GM18868 (cell line): ENCODE data around the gene C1QL1.

Source experiments
- ATAC-seq: cut with Tn5 transposase; IDR thresholded peaks from one replicate; pipeline ENCODE4 v1.9.1; 2021; ENCODE audit warnings: mild to moderate bottlenecking, moderate library complexity; ENCODE audit not compliant: unreplicated experiment

Gene C1QL1

DNA sequence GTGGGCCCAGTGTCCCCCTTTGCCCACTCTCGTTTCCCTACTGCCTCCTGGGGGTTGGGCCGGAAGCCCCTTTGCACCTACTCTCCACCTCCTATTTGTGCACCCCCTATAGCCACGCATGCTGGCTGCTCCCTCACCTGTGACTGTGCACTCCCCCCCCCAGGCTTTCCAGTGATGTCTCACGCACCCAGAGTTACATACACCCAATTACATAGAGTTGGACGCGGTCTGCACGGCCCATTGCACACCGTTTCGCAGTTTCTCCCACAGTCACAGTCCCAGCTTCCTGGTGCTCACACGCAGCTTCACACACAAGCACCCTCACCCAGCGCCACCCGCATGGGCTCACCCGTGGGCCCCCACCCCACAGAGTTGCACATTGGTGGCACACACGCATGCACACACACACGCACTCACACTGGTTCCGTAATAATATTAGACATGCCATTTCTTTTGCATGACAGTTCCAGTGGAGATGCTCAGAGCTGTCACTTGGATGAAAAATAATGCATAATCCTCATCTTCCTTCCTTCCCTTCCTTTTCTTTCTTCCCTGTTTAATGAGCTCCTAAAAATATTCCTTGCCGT, 21.5 kb upstream of the C1QL1 start:
- ATAC-seq: no peak

DNA sequence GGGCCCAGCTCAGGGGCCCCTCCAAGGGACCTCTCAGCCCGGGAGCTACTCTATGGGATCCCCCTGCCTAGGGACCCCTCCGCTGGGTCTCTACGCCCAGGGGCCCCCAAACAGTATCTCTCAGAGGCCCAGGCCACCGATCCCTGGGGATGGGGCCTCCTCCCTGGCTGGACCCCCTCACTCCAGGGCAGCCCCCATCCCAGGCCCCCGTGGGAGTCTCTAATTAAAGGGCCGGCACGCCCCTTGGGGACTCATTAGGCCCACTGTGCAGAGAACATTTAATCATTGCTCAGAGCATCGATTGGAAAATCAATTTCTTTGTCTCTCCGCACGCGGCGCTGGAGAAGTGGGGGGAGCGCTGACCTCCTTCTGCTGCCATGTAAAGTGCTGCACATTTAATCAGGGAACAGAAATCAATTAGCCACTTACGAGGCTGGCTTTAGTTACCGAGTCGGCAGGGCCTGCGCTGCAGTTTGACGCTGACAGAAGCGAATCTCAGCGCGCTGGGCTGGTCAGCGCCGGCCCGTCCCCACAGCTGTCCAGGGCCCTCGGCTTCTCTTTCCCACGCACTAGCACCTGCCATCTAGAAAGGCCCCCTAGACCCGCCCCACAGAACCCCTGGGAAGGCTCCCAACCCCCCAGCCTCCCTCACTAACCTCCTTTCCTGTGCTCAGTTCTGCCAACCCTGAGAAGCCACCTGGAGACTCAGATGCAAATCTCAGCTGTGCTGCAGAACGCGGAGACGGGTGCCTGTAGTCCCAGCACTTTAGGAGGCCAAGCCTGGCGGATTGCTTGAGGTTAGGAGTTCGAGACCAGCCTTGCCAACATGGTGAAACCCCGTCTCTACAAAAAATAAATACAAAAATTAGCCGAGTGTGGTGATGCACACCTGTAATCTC, 20.2 kb upstream of the C1QL1 start:
- ATAC-seq: no peak

GRCh38 chr17:44983563-44983962, 15.5 kb upstream of the C1QL1 start:
- no peak for ATAC-seq

DNA sequence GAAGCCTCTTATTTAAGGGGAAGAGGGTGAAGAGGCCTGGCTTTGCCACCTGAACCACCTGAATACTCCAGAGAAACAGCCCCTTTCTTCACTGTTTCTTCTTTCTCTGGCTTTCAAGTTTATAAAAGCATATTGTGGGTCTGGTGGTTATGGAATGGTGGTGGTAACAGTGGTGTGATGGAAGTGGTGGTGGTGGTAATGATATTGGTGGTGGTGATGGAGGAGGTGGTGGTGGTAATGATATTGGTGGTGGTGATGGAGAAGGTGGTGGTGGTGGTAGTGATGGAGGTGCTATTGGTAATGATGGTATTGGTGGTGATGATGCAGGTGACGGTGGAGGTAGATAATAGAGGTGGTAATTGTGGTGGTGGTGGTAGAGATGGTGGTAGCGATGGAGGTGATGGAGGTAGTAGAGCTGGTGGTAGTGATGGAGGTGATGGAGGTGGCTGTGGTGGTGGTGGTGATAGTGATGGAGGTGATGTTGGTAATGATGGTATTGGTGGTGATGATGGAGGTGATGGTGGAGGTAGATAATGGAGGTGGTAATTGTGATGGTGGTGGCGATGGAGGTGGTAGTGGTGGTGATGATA, 14.1 kb upstream of the C1QL1 start:
- no peak for ATAC-seq

DNA sequence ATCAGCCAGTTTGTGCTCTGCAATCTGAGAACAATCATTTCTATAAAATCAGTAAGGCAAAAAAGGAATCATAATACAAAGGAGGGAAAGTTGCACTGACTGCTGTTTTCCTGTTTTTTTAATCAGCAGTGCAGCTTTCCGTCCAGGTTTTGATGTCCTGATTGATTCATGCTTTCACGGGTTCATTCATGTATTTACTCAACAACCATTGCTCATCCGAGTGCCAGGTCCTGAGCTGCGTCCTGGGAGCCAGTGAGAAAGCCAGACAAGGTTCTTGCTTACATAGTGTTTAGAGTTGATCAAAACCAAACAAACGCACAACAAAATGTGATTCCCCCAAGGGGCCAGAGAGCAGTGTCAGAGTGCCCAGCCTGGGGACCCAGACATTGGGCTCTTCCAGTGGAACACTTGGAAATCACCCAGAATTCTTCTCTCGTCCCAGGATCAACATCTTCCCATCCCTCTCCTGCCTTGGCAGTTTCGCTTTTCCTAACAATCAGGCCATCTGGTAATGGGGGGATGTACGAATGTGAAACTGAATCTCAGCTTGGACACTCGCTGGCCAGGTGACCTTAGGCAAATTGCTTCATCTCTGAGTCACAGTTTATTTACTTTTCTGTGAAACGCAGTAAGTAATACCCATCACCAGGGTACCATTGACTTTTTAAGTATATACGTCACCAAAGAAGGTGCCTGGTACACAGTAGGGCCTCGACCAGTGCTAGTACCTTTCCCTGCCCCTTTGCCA, 13.3 kb upstream of the C1QL1 start:
- ATAC-seq: no peak

GRCh38 chr17:44979426-44979995, 11.4 kb upstream of the C1QL1 start:
- ATAC-seq: no peak

GRCh38 chr17:44978807-44979206, 10.7 kb upstream of the C1QL1 start:
- no peak for ATAC-seq

- no peak for ATAC-seq
Observed at GRCh38 chr17:44977814-44978550, 9.9 kb upstream of the C1QL1 start.

DNA sequence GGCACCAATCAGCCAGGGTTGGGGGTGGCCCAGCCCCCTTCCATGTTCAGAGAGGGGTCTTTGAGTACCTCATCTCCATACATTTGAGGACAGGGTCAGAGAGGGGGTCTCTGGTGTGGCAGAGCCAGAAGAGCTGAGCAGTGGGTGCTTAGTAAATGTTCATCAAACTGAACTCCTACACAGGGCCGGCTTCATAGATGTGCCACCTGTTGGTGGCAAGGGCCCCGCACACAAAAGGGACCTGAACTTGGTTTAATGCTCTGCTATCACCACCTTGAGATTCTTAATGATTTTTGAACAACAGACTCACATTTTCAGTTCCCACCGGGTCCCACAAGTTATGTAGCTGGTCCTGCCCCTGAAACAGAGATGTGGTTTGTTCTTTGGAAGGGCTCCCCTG, 9.0 kb upstream of the C1QL1 start:
- no peak for ATAC-seq

GRCh38 chr17:44976206-44976605, 8.1 kb upstream of the C1QL1 start:
- ATAC-seq: no peak

DNA sequence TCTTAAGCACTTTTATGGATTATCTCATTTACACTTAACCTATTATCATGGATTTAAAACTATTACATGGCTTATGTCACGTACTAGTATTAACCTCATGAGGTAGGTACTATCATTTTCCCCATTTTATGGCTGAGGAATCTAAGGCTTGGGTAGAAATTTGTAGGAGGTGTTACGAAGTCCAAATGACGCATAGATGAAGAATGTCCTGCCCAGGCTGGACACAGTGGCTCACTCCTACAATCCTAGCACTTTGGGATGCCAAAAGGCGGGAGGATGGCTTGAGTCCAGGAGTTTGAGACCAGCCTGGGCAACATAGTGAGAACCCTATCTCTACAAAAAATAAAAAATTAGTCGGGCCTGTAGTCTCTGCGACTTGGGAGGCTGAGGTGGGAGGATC, 4.8 kb upstream of the C1QL1 start:
- no peak for ATAC-seq

GRCh38 chr17:44971776-44972483, 3.8 kb upstream of the C1QL1 start:
- ATAC-seq: no peak

- ATAC-seq: no peak
Observed at GRCh38 chr17:44970136-44970741, 2.1 kb upstream of the C1QL1 start.

GRCh38 chr17:44969144-44969780, 1.2 kb upstream of the C1QL1 start:
- no peak for ATAC-seq

DNA sequence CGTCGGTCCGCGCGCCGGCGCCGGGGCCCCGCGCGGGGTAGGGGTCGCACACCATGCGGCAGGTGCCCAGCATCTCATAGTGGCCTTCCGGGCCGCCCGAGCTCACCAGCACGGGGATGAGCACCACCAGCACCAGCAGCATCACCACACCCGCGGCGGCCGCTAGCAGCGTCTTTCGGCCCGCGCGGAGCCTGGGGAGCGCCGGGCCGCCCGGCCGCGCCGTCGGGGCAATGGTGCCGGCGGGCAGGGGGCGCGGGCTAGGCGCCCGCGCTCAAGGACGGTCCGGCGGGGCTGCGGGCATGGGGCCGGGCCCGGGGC, 237 bp downstream of the C1QL1 start:
- no peak for ATAC-seq

DNA sequence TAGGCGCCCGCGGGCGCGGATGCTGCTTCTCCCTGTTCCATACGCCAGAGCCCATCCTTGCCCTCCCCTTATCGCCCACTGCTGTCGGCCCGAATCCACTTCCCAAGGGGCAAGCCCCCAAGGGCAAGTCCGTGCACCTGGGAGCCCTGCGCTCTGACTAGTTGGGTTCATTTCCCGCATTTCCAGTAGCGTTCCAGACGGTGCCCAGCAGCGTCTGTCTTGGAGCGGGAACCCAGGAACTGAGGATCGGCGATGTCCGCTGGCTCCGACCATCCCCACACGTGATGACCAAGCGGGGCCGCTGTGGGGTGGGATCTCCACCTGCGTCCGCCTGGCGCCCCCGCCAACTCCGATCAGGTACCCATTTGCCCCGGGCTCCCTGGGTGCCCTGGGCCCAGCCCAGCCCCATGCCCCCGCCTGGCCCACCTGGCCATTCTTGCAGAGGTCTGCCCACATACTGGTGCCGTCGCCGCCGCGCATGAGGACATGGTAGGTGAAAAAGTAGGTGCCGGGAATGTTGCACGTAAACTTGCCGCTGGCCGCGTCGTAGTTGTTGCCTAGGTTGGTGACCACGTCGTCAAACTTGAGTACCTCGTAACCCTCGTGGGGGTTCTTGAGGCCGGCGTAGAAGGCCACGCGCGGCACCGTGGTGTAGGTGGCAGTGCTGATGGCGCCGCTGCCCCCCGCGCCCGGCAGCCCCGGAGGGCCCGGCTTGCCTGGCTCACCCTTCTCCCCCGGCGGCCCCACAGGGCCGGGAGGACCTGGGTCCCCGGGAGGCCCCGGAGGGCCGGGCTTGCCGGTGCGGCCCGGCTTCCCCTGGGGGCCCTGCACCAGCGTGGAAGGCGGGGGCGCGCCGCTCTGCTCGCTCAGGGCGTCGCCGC, 837 bp downstream of the C1QL1 start:
- ATAC-seq: peak; percentile 22

- no peak for ATAC-seq
Observed at GRCh38 chr17:44966348-44967025, 1.6 kb downstream of the C1QL1 start.
